IMR-90 (cell line): ENCODE measurements around the gene CREBBP. TPM values are rescaled to one million over a fixed set of nuclear protein-coding genes. Genes with fewer than 3 reads are reported as not detected.

Experiments used
- ATAC-seq: fragments of 200-7000 bp; cut with Tn5 transposase; 2 replicates; pipeline ENCODE4 v1.9.1; 2020; ENCODE audit warnings: low read depth, mild to moderate bottlenecking, moderate library complexity
- BruUV-seq: library from RNA; stranded (reverse); fragments of 400-500 nt; replicated peaks from 2 replicates; lab custom pipeline; 2021; lab: Mats Ljungman, UMichigan
- CTCF ChIA-PET: fragments of 300-600 bp; formaldehyde crosslinking; extraction: SDS; loops from one replicate; lab custom pipeline; 2021; ENCODE audit warnings: antibody characterized with exemption; lab: Yijun Ruan, JAX
- POLR2A ChIA-PET: fragments of 300-600 bp; sonication (Branson Sonifier 250); formaldehyde crosslinking; loops from one replicate; lab custom pipeline; 2022; ENCODE audit warnings: antibody characterized with exemption; ENCODE audit not compliant: unreplicated experiment; lab: Charles Lee
- DNase-seq: peaks from one replicate; pipeline ENCODE4 v3.0.0; 2013
- H2AFZ ChIP-seq: replicated peaks from 2 replicates; pipeline ENCODE3; 2013; ENCODE audit warnings: low read length, mild to moderate bottlenecking; ENCODE audit not compliant: poor library complexity
- H2AK5ac ChIP-seq: 2 replicates; pipeline ENCODE4 v1.6.1; 2013; ENCODE audit warnings: low read depth, low read length, inconsistent platforms
- H2AK9ac ChIP-seq: replicated peaks from 2 replicates; pipeline ENCODE3; 2013; ENCODE audit warnings: mild to moderate bottlenecking, low read depth, low read length, moderate library complexity; ENCODE audit not compliant: poor library complexity
- H2BK120ac ChIP-seq: 2 replicates; pipeline ENCODE4 v1.6.1; 2013; ENCODE audit warnings: low read depth, low read length, inconsistent platforms
- H2BK15ac ChIP-seq: 3 replicates; pipeline ENCODE4 v1.6.1; 2013; ENCODE audit warnings: low read depth, low read length, inconsistent platforms
- H2BK20ac ChIP-seq: 2 replicates; pipeline ENCODE4 v1.6.1; 2013; ENCODE audit warnings: low read depth, mild to moderate bottlenecking, inconsistent platforms, low read length, moderate library complexity
- H2BK5ac ChIP-seq: 2 replicates; pipeline ENCODE4 v1.6.1; 2013; ENCODE audit warnings: mild to moderate bottlenecking, low read depth, low read length, inconsistent platforms; ENCODE audit not compliant: poor library complexity, severe bottlenecking
- H3K14ac ChIP-seq: replicated peaks from 2 replicates; pipeline ENCODE4 v1.6.1; 2013; ENCODE audit warnings: low read depth, low read length, inconsistent platforms
- H3K18ac ChIP-seq: 2 replicates; pipeline ENCODE4 v1.6.1; 2013; ENCODE audit warnings: low read depth, low read length, control low read depth
- H3K23ac ChIP-seq: 2 replicates; pipeline ENCODE4 v1.6.1; 2013; ENCODE audit warnings: low read depth, low read length, inconsistent platforms
- H3K27ac ChIP-seq: 2 replicates; pipeline ENCODE4 v1.5.1; 2013; ENCODE audit warnings: mild to moderate bottlenecking, control low read depth, low read length; ENCODE audit not compliant: insufficient read depth
- H3K27me3 ChIP-seq: 2 replicates; pipeline ENCODE4 v1.6.1; 2013; ENCODE audit warnings: low read length; ENCODE audit not compliant: control insufficient read depth, insufficient read depth
- H3K36me3 ChIP-seq: 2 replicates; pipeline ENCODE4 v1.6.1; 2013; ENCODE audit warnings: low read length, mixed read lengths; ENCODE audit not compliant: control insufficient read depth, insufficient read depth
- H3K4ac ChIP-seq: 2 replicates; pipeline ENCODE4 v1.6.1; 2013; ENCODE audit warnings: low read depth, low read length, inconsistent platforms
- H3K4me1 ChIP-seq: 2 replicates; pipeline ENCODE4 v1.6.1; 2013; ENCODE audit warnings: low read length, mixed read lengths; ENCODE audit not compliant: control insufficient read depth, insufficient read depth
- H3K4me2 ChIP-seq: 2 replicates; pipeline ENCODE4 v1.6.1; 2013; ENCODE audit warnings: low read depth, mild to moderate bottlenecking, control low read depth, low read length, moderate library complexity
- H3K4me3 ChIP-seq: 2 replicates; pipeline ENCODE4 v1.5.1; 2013; ENCODE audit warnings: low read depth, mild to moderate bottlenecking, control low read depth, low read length, moderate library complexity; ENCODE audit not compliant: insufficient read depth
- H3K56ac ChIP-seq: 2 replicates; pipeline ENCODE4 v1.6.1; 2013; ENCODE audit warnings: low read length, inconsistent platforms; ENCODE audit not compliant: insufficient read depth; ENCODE audit errors: extremely low read depth
- H3K79me1 ChIP-seq, 2 experiments: 2 replicates each; pipeline ENCODE4 v1.6.1; 2013; ENCODE audit warnings: low read length in 2 of 2, inconsistent platforms in 1 of 2, low read depth in 1 of 2
- H3K9ac ChIP-seq: 2 replicates; pipeline ENCODE4 v1.6.1; 2013; ENCODE audit warnings: low read depth, low read length, control low read depth
- H3K9me1 ChIP-seq: 2 replicates; pipeline ENCODE4 v1.6.1; 2013; ENCODE audit warnings: low read length, inconsistent platforms; ENCODE audit not compliant: insufficient read depth
- H3K9me3 ChIP-seq: 2 replicates; pipeline ENCODE4 v1.6.1; 2013; ENCODE audit warnings: low read length; ENCODE audit not compliant: control insufficient read depth, insufficient read depth
- H4K20me1 ChIP-seq: 2 replicates; pipeline ENCODE4 v1.6.1; 2013; ENCODE audit warnings: low read length, inconsistent platforms; ENCODE audit not compliant: insufficient read depth
- H4K5ac ChIP-seq: 2 replicates; pipeline ENCODE4 v1.6.1; 2013; ENCODE audit warnings: mild to moderate bottlenecking, low read depth, low read length, control low read depth
- H4K8ac ChIP-seq, 2 experiments: 2 replicates each; pipeline ENCODE4 v1.6.1; 2013; ENCODE audit warnings: low read depth in 2 of 2, low read length in 2 of 2, control low read depth in 1 of 2, inconsistent platforms in 1 of 2
- H4K91ac ChIP-seq: 2 replicates; pipeline ENCODE4 v1.6.1; 2013; ENCODE audit warnings: low read depth, low read length, inconsistent platforms; ENCODE audit not compliant: insufficient read depth
- FOS ChIP-seq: fragments of 150-350 bp; IDR thresholded peaks from 2 replicates; pipeline ENCODE4 v1.6.1; 2016; ENCODE audit warnings: low read depth, low read length
- NFE2L2 ChIP-seq: fragments of 150-350 bp; IDR thresholded peaks from 2 replicates; pipeline ENCODE4 v1.6.1; 2016; ENCODE audit warnings: low read depth, mild to moderate bottlenecking, low read length
- WGBS, 2 experiments: methylation state at CpG; one replicate each; pipeline versions ENCODE4 v1.1.5 to v1.1.7; 2013; ENCODE audit warnings: missing lambda C conversion rate in 2 of 2; ENCODE audit not compliant: insufficient read length in 1 of 2; ENCODE audit errors: extremely low coverage in 2 of 2; 5-methylcytosine and 5-hydroxymethylcytosine counted together
- dilution Hi-C: fragments of 300-500 bp; cut with HindIII; formaldehyde crosslinking; loops from one replicate; pipeline ENCODE4 v1.14.3; 2018; ENCODE audit warnings: low sequenced_read_pairs; ENCODE audit not compliant: unreplicated experiment
- in situ Hi-C: fragments of 300-500 bp; cut with MboI; formaldehyde crosslinking; loops from 3 replicates; pipeline ENCODE4 v1.14.3; 2019; ENCODE audit warnings: low sequenced_read_pairs, inconsistent platforms, mixed read lengths
- intact Hi-C: fragments of 100-400 bp; cut with micrococcal nuclease; formaldehyde crosslinking; loops from 2 replicates; pipeline ENCODE4 v1.10.0; 2022
- polyA plus RNA-seq, 3 experiments: library from polyadenylated mRNA; depleted of rRNA; stranded (reverse); fragments of >200 nt; gene quantifications; 2 replicates each; pipeline ENCODE4 v1.2.3, GENCODE V29; 2012; ENCODE audit warnings: low replicate concordance in 1 of 3
- total RNA-seq: library from RNA; depleted of rRNA; stranded (reverse); fragments of >200 nt; gene quantifications from 2 replicates; pipeline ENCODE4 v1.2.3, GENCODE V29; 2012

The CREBBP gene
- total and polyA plus RNA-seq, 2 of the 4 experiments (the other 2 are of a cell fraction) = 7.3 to 12.5 TPM

- Histone ChIP-seq H3K27me3 (no peaks in the 10 kb centered on the region), H3K18ac (no peak overlapping the region), H4K20me1 (peaks cover 4% of the 10 kb centered on the region; the same call in 1 of the 2 replicates), H3K9ac (no peak overlapping the region), H3K79me1 (peaks cover 0 to 24% of the 10 kb centered on the region in 2 experiments; a peak in 3 of 4 replicates), H3K14ac (no peak overlapping the region), H3K4me3 (no peak overlapping the region), H3K9me3 (no peaks in the 10 kb centered on the region), H3K36me3 (peaks cover 20% of the 10 kb centered on the region), H2AK9ac (no peak overlapping the region), H2BK15ac (no peak overlapping the region), H4K91ac (no peak overlapping the region), H3K27ac (no peak overlapping the region), H4K5ac (no peak overlapping the region), H4K8ac (no peak overlapping the region), H2AK5ac (no peak overlapping the region), H3K4me2 (no peak overlapping the region), H2AFZ (no peak overlapping the region), H3K4ac (no peak overlapping the region), H2BK20ac (no peak overlapping the region), H3K56ac (no peak overlapping the region), H3K9me1 (0 out of 2 replicates have a peak, but pooled peaks cover 7% of the 10 kb centered on the region), H3K23ac (no peak overlapping the region), H2BK5ac (no peak overlapping the region), H2BK120ac (no peak overlapping the region), H3K4me1 (peaks cover 6% of the 10 kb centered on the region)
- WGBS, 2 experiments = 94% methylated on average over 3 of the region's 9 CpGs; no CpG with 5 or more reads in 1 of the 2 experiments
- TF ChIP-seq FOS = no peak
- no peak for TF ChIP-seq NFE2L2
- POLR2A ChIA-PET = no interaction called here
- ATAC-seq = no peak
- CTCF ChIA-PET = no interaction called here
- in situ Hi-C loops (no loop called here), intact Hi-C loops (no loop called here), dilution Hi-C loops (no loop called here)
- DNase-seq = no peak
- no TSS peak for BruUV-seq
These were observed 192.7 kb downstream of the CREBBP start for GRCh38 chr16:3687792-3688191.
